ENCODE data around the gene TOR1B.

TOR1B gene

DNA sequence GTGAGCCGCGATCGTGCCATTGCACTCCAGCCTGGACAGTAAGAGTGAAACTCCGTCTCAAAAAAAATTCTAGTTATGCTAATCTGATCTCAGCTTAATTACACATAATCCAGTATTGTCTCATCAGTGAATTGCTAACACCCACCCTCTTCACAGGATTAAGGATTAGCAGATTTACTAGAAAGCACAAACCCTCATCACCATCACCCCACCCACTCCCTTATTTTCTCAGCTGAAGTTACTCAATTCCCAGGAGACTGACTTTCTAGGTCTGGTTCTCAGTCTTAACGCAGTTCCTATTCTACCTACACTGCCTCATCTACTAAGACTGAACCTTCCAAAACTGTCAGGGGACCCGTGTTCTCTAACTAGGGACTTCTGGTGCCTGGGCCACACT, 9.0 kb downstream of the TOR1B start:
- no peak for DNase-seq (ENCODE audit: extremely low spot score)
- CTCF ChIA-PET = no interaction called here
- POLR2A ChIA-PET = interaction anchor here (2.0 kb wide), 1 partner anchor 8 kb away, joined by 9 read pairs; no protein-coding TSS in a partner anchor
- TF ChIP-seq LEF1 (IDR thresholded peaks at IDR 0.05; ENCODE audit: borderline replicate concordance) = no peak

DNA sequence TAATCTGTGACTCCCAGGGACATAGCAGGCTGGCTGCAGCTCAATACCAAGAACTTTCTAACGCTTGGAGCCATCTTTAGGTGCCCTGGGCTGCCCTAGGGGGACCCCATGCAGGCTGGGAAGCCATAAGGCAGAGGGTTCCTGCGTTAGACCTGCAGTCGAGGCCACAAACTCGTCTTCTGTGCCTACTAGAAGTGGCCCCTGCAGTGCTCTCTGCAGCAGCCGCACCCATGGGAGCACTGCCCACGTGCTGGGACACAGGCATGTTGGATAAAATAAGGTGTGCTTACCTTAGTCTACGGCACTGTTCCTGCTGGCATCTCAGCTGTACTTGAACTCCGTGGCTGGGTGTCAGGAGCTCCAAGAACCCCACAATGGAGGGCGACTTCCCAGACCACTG, 9.4 kb downstream of the TOR1B start:
- ChIA-PET CTCF (no interaction called here), POLR2A (interaction anchor here (2.0 kb wide), 1 partner anchor 9 kb away, joined by 9 read pairs; no protein-coding TSS in a partner anchor)
- no peak for TF ChIP-seq ZNF384 (IDR thresholded peaks at IDR 0.05)
- TF ChIP-seq ARNT (IDR thresholded peaks at IDR 0.05) = no peak
- TF ChIP-seq NFRKB (IDR thresholded peaks at IDR 0.05) = no peak
- TF ChIP-seq LEF1 (IDR thresholded peaks at IDR 0.05; ENCODE audit: borderline replicate concordance) = no peak
- TF ChIP-seq CTBP1 (IDR thresholded peaks at IDR 0.05; ENCODE audit: borderline replicate concordance) = no peak
- no peak for TF ChIP-seq TARDBP (IDR thresholded peaks at IDR 0.05)
- no peak for TF ChIP-seq SP1 (IDR thresholded peaks at IDR 0.05)
- TF ChIP-seq FOXA1 (IDR thresholded peaks at IDR 0.05) = no peak
- DNase-seq (ENCODE audit: extremely low spot score) = no peak

DNA sequence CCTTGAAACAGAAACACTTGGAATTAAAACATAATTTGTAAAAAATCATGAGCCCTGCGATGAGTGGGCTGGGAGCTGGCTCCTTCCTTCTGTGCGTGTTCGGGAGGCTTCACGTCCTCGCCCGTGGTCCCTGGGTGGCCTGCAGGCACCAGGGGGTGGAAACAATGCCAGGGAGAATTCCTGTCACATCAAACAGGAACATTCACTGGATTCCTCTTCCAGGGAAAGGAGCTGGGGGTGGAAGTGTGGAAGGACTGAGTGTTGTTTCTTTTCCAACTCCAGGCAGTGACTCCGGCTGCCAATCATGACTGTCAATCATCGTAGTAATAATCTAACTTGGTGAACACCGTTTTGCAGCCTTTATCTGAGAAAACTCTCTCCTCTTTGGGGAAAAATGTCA, 10.7 kb downstream of the TOR1B start:
- POLR2A ChIA-PET = no interaction called here
- TF ChIP-seq ZNF384 (IDR thresholded peaks at IDR 0.05) = no peak
- TF ChIP-seq, protein P1, sequence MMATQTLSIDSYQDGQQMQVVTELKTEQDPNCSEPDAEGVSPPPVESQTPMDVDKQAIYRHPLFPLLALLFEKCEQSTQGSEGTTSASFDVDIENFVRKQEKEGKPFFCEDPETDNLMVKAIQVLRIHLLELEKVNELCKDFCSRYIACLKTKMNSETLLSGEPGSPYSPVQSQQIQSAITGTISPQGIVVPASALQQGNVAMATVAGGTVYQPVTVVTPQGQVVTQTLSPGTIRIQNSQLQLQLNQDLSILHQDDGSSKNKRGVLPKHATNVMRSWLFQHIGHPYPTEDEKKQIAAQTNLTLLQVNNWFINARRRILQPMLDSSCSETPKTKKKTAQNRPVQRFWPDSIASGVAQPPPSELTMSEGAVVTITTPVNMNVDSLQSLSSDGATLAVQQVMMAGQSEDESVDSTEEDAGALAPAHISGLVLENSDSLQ (IDR thresholded peaks at IDR 0.05) = peak; percentile 79
- CTCF ChIA-PET = no interaction called here
- DNase-seq (ENCODE audit: extremely low spot score) = no peak

DNA sequence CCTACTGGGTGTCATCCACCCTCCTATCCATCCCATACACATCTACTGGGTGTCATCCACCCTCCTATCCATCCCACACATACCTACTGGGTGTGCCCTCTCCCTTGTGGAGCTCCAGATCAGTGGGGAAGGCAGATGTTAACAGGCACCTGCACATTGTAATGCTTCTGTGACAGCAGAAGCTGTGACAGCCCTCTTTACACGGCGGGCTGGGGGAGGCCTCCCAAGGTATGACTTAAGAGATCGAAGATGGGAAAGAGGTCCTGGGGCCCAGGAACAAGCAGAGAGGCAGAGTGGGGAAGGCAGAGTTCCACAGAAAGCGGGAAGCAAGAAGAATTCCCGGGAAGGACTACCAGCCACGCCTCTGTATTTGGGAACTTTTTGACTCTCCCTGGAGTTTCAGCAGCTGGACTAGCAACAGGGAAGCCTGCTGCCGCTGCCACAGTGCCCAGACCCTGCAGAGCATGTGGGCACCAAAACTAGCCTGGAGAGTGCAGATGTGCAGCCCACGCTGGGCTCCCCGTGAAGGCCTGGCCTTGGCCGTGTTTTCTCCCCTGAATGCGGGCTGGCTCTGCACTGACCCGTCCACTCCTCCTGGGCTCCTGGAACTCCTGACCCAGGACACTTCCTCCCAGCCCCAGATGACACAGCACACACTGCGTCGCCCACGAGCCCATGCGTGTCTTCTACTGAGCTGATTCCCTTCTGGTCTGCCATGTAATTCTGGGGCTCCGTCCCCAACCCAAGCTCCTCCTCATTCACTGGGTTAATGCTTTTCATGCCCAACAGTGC, 11.6 kb downstream of the TOR1B start:
- no peak for DNase-seq (ENCODE audit: extremely low spot score)
- ChIA-PET CTCF (interaction anchor here (0.6 kb wide), 1 partner anchor 40 kb away, joined by 3 read pairs; no protein-coding TSS in a partner anchor), POLR2A (no interaction called here)
- TF ChIP-seq L3MBTL2 (conservative IDR thresholded peaks at IDR 0.05) = no peak
- no peak for TF ChIP-seq SP1 (IDR thresholded peaks at IDR 0.05)
- no peak for TF ChIP-seq ARNT (IDR thresholded peaks at IDR 0.05)
- no peak for TF ChIP-seq CTBP1 (IDR thresholded peaks at IDR 0.05; ENCODE audit: borderline replicate concordance)
- TF ChIP-seq, protein P1 (IDR thresholded peaks at IDR 0.05) = no peak
- TF ChIP-seq ELF4 (IDR thresholded peaks at IDR 0.05) = no peak
- no peak for TF ChIP-seq FOXK2 (IDR thresholded peaks at IDR 0.05)
- no peak for TF ChIP-seq FOXM1 (IDR thresholded peaks at IDR 0.05; ENCODE audit: borderline replicate concordance)
- no peak for TF ChIP-seq NFRKB (IDR thresholded peaks at IDR 0.05)
- TF ChIP-seq TARDBP (IDR thresholded peaks at IDR 0.05) = no peak
- no peak for TF ChIP-seq LEF1 (IDR thresholded peaks at IDR 0.05; ENCODE audit: borderline replicate concordance)
- no peak for TF ChIP-seq SUZ12 (IDR thresholded peaks at IDR 0.05)
- TF ChIP-seq HDGF (IDR thresholded peaks at IDR 0.05; ENCODE audit: borderline replicate concordance) = no peak
- no peak for TF ChIP-seq ZNF384 (IDR thresholded peaks at IDR 0.05)
- TF ChIP-seq BHLHE40 (IDR thresholded peaks at IDR 0.05; ENCODE audit: borderline replicate concordance) = no peak
- no peak for TF ChIP-seq FOXA1 (IDR thresholded peaks at IDR 0.05)

DNA sequence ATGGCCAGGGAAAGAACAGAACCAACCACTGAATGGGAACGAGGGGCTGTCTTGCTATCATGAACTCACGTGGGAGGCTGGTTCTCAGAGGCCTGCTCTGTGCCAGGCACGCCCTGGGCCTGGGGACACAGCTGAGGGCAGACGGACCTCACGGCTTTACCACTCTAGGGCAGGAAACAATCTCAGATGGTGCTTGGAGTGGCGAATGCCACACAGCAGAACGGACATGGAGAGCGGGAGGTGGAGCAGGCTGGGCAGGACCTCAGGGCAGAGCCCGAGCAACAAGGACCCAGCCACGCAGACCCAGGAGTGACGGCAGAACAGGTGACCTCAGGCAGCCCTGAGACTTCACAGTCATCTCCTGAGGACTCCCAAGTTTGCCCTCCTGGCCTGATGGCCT, 12.3 kb downstream of the TOR1B start:
- no peak for TF ChIP-seq L3MBTL2 (conservative IDR thresholded peaks at IDR 0.05)
- no peak for TF ChIP-seq ZNF384 (IDR thresholded peaks at IDR 0.05)
- no peak for TF ChIP-seq SUZ12 (IDR thresholded peaks at IDR 0.05)
- TF ChIP-seq, protein P1 (IDR thresholded peaks at IDR 0.05) = no peak
- no peak for TF ChIP-seq ARNT (IDR thresholded peaks at IDR 0.05)
- no peak for TF ChIP-seq SP1 (IDR thresholded peaks at IDR 0.05)
- TF ChIP-seq ELF4 (IDR thresholded peaks at IDR 0.05) = no peak
- no peak for TF ChIP-seq TARDBP (IDR thresholded peaks at IDR 0.05)
- TF ChIP-seq FOXM1 (IDR thresholded peaks at IDR 0.05; ENCODE audit: borderline replicate concordance) = no peak
- no peak for TF ChIP-seq FOXK2 (IDR thresholded peaks at IDR 0.05)
- TF ChIP-seq BHLHE40 (IDR thresholded peaks at IDR 0.05; ENCODE audit: borderline replicate concordance) = no peak
- POLR2A ChIA-PET = no interaction called here
- no peak for DNase-seq (ENCODE audit: extremely low spot score)
- CTCF ChIA-PET = no interaction called here

DNA sequence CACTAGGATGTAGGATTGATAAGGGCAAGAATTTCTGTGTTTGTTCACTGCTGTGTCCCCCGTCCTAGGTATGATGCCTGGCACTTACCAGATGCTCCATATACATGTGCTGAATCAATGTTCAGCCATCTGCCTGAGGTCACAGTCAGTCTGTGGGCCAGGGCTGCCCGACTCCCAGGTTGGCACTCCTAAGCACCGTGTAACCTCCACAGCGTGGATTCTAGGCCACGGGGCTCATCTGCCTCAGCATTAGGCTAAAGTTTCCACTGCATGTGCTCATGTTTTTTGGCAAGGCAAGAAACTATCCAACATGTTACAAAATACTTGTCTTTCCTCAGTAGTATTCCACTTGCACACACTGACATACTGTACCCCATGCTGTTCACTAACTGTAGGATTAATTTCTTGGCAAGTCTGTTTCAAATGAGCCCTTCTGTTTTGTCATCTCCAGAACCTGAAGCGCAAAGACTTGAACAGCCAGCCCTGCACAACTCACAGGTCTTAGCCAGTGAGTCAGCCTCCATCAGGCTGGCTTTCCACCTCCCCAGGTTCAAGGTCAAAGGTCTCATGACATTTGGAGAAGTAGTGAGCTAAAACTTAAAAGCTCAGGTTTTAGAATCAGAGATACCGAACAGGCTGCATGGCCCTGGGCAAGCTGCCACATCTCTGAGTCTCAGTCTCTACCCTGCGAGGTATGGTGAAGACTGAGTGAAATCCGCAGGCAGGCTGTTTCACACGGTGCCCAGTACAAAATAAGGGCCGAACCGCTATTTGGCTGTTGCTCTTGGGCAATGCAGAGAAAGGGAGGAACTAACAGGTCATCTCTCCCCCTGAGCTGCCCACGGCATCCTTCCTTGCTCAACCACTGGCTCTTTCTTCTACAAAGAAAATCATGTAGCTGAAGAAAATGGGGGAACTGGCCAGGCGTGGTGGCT, 13.8 kb downstream of the TOR1B start:
- CTCF ChIA-PET = no interaction called here
- POLR2A ChIA-PET = no interaction called here
- DNase-seq (ENCODE audit: extremely low spot score) = no peak
- TF ChIP-seq BHLHE40 (IDR thresholded peaks at IDR 0.05; ENCODE audit: borderline replicate concordance) = no peak

All from HEK293T (cell line).